H1 (cell line): ENCODE results near the gene KCNK4. TPM values are rescaled to one million over a fixed set of nuclear protein-coding genes. Genes with fewer than 3 reads are reported as not detected.

Source experiments
- CTCF ChIA-PET: fragments of 300-600 bp; sonication (Branson Sonifier 250); formaldehyde crosslinking; loops from one replicate; lab custom pipeline; 2021; ENCODE audit not compliant: partially characterized antibody; lab: Charles Lee
- POLR2A ChIA-PET: fragments of 300-600 bp; sonication (Branson Sonifier 250); formaldehyde crosslinking; loops from one replicate; lab custom pipeline; 2021; ENCODE audit warnings: inconsistent platforms; ENCODE audit not compliant: partially characterized antibody; lab: Charles Lee
- DNase-seq, 2 experiments: peaks; one replicate each; pipeline versions ENCODE4 v3.0.0 to v3.0.0-alpha.2; 2010 to 2022; ENCODE audit warnings: low spot score in 2 of 2, low read depth in 1 of 2, mixed read lengths in 1 of 2
- FAIRE-seq: peaks from 2 replicates; lab custom pipeline; 2011; peaks lifted over from hg19 to GRCh38; lab: Jason Lieb, UNC
- H2AFZ ChIP-seq: 2 replicates; pipeline ENCODE4 v1.8.1; 2012; ENCODE audit warnings: low read length, inconsistent platforms
- H2AK5ac ChIP-seq: 2 replicates; pipeline ENCODE4 v1.6.1; 2013; ENCODE audit warnings: low read depth, low read length
- H2BK120ac ChIP-seq: replicated peaks from 2 replicates; pipeline ENCODE3; 2013; ENCODE audit warnings: low read depth, low read length, inconsistent platforms
- H2BK12ac ChIP-seq: 2 replicates; pipeline ENCODE4 v1.6.1; 2013; ENCODE audit warnings: low read depth, low read length
- H2BK15ac ChIP-seq: 2 replicates; pipeline ENCODE4 v1.6.1; 2013; ENCODE audit warnings: low read length
- H2BK20ac ChIP-seq: 2 replicates; pipeline ENCODE4 v1.6.1; 2013; ENCODE audit warnings: low read length
- H2BK5ac ChIP-seq: 2 replicates; pipeline ENCODE4 v1.6.1; 2013; ENCODE audit warnings: low read depth, low read length
- H3K14ac ChIP-seq: 2 replicates; pipeline ENCODE4 v1.6.1; 2013; ENCODE audit warnings: inconsistent platforms; ENCODE audit not compliant: insufficient read length
- H3K18ac ChIP-seq: 2 replicates; pipeline ENCODE4 v1.6.1; 2013; ENCODE audit warnings: low read length; ENCODE audit errors: extremely low read depth
- H3K23ac ChIP-seq: 2 replicates; pipeline ENCODE4 v1.6.1; 2013; ENCODE audit warnings: inconsistent platforms; ENCODE audit not compliant: insufficient read length
- H3K23me2 ChIP-seq: 2 replicates; pipeline ENCODE4 v1.6.1; 2013; ENCODE audit warnings: low read depth, low read length
- H3K27ac ChIP-seq: 2 replicates; pipeline ENCODE4 v1.6.1; 2011; ENCODE audit warnings: low read depth, low read length, inconsistent platforms
- H3K27me3 ChIP-seq, 4 experiments: replicated peaks in 1 of 4; 1 replicate in 1 of 4; 2 replicates in 3 of 4; pipeline versions ENCODE4 v1.6.1 to v1.8.1; 2011 to 2013; ENCODE audit warnings: low read length in 3 of 4, mild to moderate bottlenecking in 3 of 4, inconsistent platforms in 2 of 4, mixed read lengths in 2 of 4, moderate library complexity in 1 of 4; ENCODE audit not compliant: control insufficient read depth in 3 of 4, insufficient read depth in 3 of 4; ENCODE audit errors: extremely low read depth in 1 of 4
- H3K36me3 ChIP-seq, 4 experiments: 2 replicates each; pipeline versions ENCODE4 v1.6.1 to v1.8.1; 2011 to 2013; ENCODE audit warnings: mild to moderate bottlenecking in 4 of 4, low read length in 3 of 4, moderate library complexity in 2 of 4, control low read depth in 1 of 4, inconsistent platforms in 1 of 4; ENCODE audit not compliant: insufficient read depth in 4 of 4, control insufficient read depth in 2 of 4
- H3K4ac ChIP-seq: replicated peaks from 2 replicates; pipeline ENCODE3; 2013; ENCODE audit warnings: low read length, low read depth, mixed read lengths, inconsistent platforms; ENCODE audit not compliant: insufficient read length
- H3K4me1 ChIP-seq, 4 experiments: replicated peaks in 1 of 4; 1 replicate in 1 of 4; 2 replicates in 3 of 4; pipeline versions ENCODE4 v1.6.1 to v1.8.1; 2011 to 2013; ENCODE audit warnings: low read length in 3 of 4, inconsistent platforms in 2 of 4, mixed read lengths in 1 of 4; ENCODE audit not compliant: insufficient read depth in 4 of 4, control insufficient read depth in 3 of 4
- H3K4me2 ChIP-seq, 2 experiments: 2 replicates each; pipeline versions ENCODE4 v1.6.1 to v1.8.1; 2011 to 2013; ENCODE audit warnings: low read depth in 2 of 2, low read length in 2 of 2, control low read depth in 1 of 2, inconsistent platforms in 1 of 2, mild to moderate bottlenecking in 1 of 2; ENCODE audit not compliant: insufficient read depth in 1 of 2
- H3K4me3 ChIP-seq, 4 experiments: fragments of 200-600, 300-600 bp in 1 of 4; sonication (generic), shearing (Covaris generic), sonication (Bioruptor Twin) in 1 of 4; 2 replicates each; pipeline versions ENCODE4 v1.5.1 to v1.8.1; 2011 to 2016; ENCODE audit warnings: low read length in 4 of 4, low read depth in 3 of 4, control low read depth in 2 of 4, inconsistent platforms in 2 of 4, mild to moderate bottlenecking in 2 of 4, mixed read lengths in 1 of 4, moderate library complexity in 1 of 4; ENCODE audit not compliant: insufficient read depth in 2 of 4; ENCODE audit errors: extremely low read depth in 1 of 4
- H3K56ac ChIP-seq: replicated peaks from 2 replicates; pipeline ENCODE3; 2013; ENCODE audit warnings: low read depth, mild to moderate bottlenecking, mixed read lengths, low read length, inconsistent platforms; ENCODE audit not compliant: insufficient read length
- H3K79me1 ChIP-seq: 2 replicates; pipeline ENCODE4 v1.6.1; 2013; ENCODE audit warnings: low read depth, low read length, control low read depth
- H3K79me2 ChIP-seq, 2 experiments: 2 replicates each; pipeline versions ENCODE4 v1.6.1 to v1.8.1; 2012 to 2013; ENCODE audit warnings: low read length in 2 of 2, mild to moderate bottlenecking in 2 of 2, inconsistent platforms in 1 of 2; ENCODE audit not compliant: insufficient read depth in 2 of 2, control insufficient read depth in 1 of 2
- H3K9ac ChIP-seq, 4 experiments: replicated peaks in 1 of 4; 1 replicate in 1 of 4; 2 replicates in 3 of 4; pipeline versions ENCODE4 v1.6.1 to v1.8.1; 2011 to 2013; ENCODE audit warnings: low read depth in 3 of 4, low read length in 3 of 4, control low read depth in 2 of 4, mild to moderate bottlenecking in 2 of 4, moderate library complexity in 2 of 4, inconsistent platforms in 1 of 4; ENCODE audit errors: extremely low read depth in 1 of 4
- H3K9me3 ChIP-seq, 2 experiments: 2 replicates each; pipeline versions ENCODE4 v1.6.1 to v1.8.1; 2012 to 2013; ENCODE audit warnings: mild to moderate bottlenecking in 2 of 2, moderate library complexity in 2 of 2, control low read depth in 1 of 2, inconsistent platforms in 1 of 2, low read depth in 1 of 2, low read length in 1 of 2, mixed read lengths in 1 of 2; ENCODE audit not compliant: insufficient read depth in 2 of 2
- H4K20me1 ChIP-seq, 2 experiments: replicated peaks in 1 of 2; 2 replicates each; pipeline versions ENCODE3 to v1.8.1; 2011 to 2013; ENCODE audit warnings: inconsistent platforms in 2 of 2, low read length in 2 of 2, mild to moderate bottlenecking in 1 of 2; ENCODE audit not compliant: insufficient read depth in 2 of 2, control insufficient read depth in 1 of 2
- H4K5ac ChIP-seq: 2 replicates; pipeline ENCODE4 v1.6.1; 2013; ENCODE audit warnings: low read length, low read depth, mixed read lengths, inconsistent platforms; ENCODE audit not compliant: insufficient read length
- H4K8ac ChIP-seq: 2 replicates; pipeline ENCODE4 v1.8.0; 2013; ENCODE audit warnings: mild to moderate bottlenecking, moderate library complexity, low read length, inconsistent platforms; ENCODE audit not compliant: insufficient read depth; ENCODE audit errors: extremely low read depth
- H4K91ac ChIP-seq: replicated peaks from 2 replicates; pipeline ENCODE3; 2013; ENCODE audit warnings: low read length, mixed read lengths, inconsistent platforms; ENCODE audit not compliant: insufficient read length
- GABPA ChIP-seq: IDR thresholded peaks from 2 replicates; pipeline ENCODE4 v1.6.1; 2011; ENCODE audit warnings: mild to moderate bottlenecking, low read length, moderate library complexity, borderline replicate concordance; ENCODE audit not compliant: insufficient read depth
- JUND ChIP-seq: IDR thresholded peaks from 2 replicates; pipeline ENCODE4 v1.6.1; 2011; ENCODE audit warnings: mild to moderate bottlenecking, improper control_type of control experiment, low read length
- NANOG ChIP-seq: IDR thresholded peaks from 2 replicates; pipeline ENCODE4 v1.6.1; 2011; ENCODE audit warnings: low read length, low read depth, mild to moderate bottlenecking, inconsistent platforms; ENCODE audit not compliant: insufficient read depth, poor library complexity, severe bottlenecking
- RXRA ChIP-seq: IDR thresholded peaks from 2 replicates; pipeline ENCODE4 v1.6.1; 2011; ENCODE audit warnings: low read depth, mild to moderate bottlenecking, low read length, moderate library complexity; ENCODE audit not compliant: insufficient read depth
- WGBS, 2 experiments: shearing (Covaris generic) in 1 of 2; methylation state at CpG; one replicate each; pipeline versions ENCODE4 v1.1.6 to v1.1.7; 2013 to 2015; ENCODE audit warnings: low lambda C conversion rate in 2 of 2, mixed read lengths in 2 of 2, inconsistent platforms in 1 of 2, low coverage in 1 of 2, missing lambda C conversion rate in 1 of 2; ENCODE audit not compliant: insufficient replicate concordance in 2 of 2, insufficient coverage in 1 of 2, insufficient read length in 1 of 2; ENCODE audit errors: extremely low coverage in 1 of 2, missing lambda C conversion rate in 1 of 2; 5-methylcytosine and 5-hydroxymethylcytosine counted together
- polyA plus RNA-seq, 7 experiments: library from polyadenylated mRNA; depleted of rRNA in 3 of 7; stranded (reverse) in 5 of 7; unstranded in 2 of 7; fragments of >200 nt in 5 of 7; fragments of 200-250 nt in 2 of 7; gene quantifications; 1 replicate in 5 of 7; 2 replicates in 1 of 7; 4 replicates in 1 of 7; pipeline versions ENCODE4 v1.2.1 to v1.2.3, GENCODE V29; 2011 to 2013; ENCODE audit warnings: missing spikeins in 2 of 7, mixed read lengths in 2 of 7
- total RNA-seq: library from RNA; stranded (reverse); fragmentation: NEBNext Ultra II Directional; extraction: Animal tissue kit (Norgen Biotek cat#: 25700); gene quantifications from 2 replicates; pipeline ENCODE4 v1.2.1, GENCODE V29; 2021

KCNK4 gene
- total and polyA plus RNA-seq, 2 of the 8 experiments (the other 6 are each of a cell fraction or from before 2014, with no cell fraction given), result 0.19 TPM; not detected in 1

GRCh38 chr11:64349025-64349387 lies 57.9 kb downstream of the KCNK4 start:
- no peaks in the 10 kb centered on the region for H3K27me3 ChIP-seq
- H3K4me2 ChIP-seq, result no peak overlapping the region
- H3K14ac ChIP-seq, result no peak overlapping the region
- H3K9ac ChIP-seq, result no peak overlapping the region
- no peak overlapping the region for H4K5ac ChIP-seq
- peak overlapping the region; percentile 71; the same call in 1 of the 2 replicates for H4K8ac ChIP-seq
- no peak overlapping the region for H3K56ac ChIP-seq
- peaks cover 0 to 6% (median 2%) of the 10 kb centered on the region in 4 experiments; a peak in 3 of 7 replicates for H3K4me1 ChIP-seq
- no peaks in the 10 kb centered on the region for H3K23me2 ChIP-seq
- CTCF ChIA-PET, result interaction anchor here (1.0 to 37.6 kb wide), 12 partner anchors 9 to 303 kb away, joined by 3 to 614 read pairs (median 5); partner anchors contain the start of genes CATSPERZ, CCDC88B, ESRRA and PRDX5
- H3K23ac ChIP-seq, result no peak overlapping the region
- 90% methylated on average over 7 of the region's 7 CpGs; no CpG with 5 or more reads in 1 of the 2 experiments for WGBS, 2 experiments
- H3K79me2 ChIP-seq, result no peaks in the 10 kb centered on the region
- H3K4me3 ChIP-seq, result no peak overlapping the region
- H2BK120ac ChIP-seq, result no peak overlapping the region
- no peak overlapping the region for H2AFZ ChIP-seq
- H3K27ac ChIP-seq, result no peak overlapping the region
- TF ChIP-seq NANOG (no peak), GABPA (no peak), RXRA (no peak), JUND (no peak)
- DNase-seq, result no peak
- H4K91ac ChIP-seq, result peak overlapping the region; percentile 47
- no peaks in the 10 kb centered on the region for H3K9me3 ChIP-seq
- H3K4ac ChIP-seq, result no peak overlapping the region
- no peak overlapping the region for H2BK5ac ChIP-seq
- peaks cover 0 to 2% of the 10 kb centered on the region in 2 experiments for H4K20me1 ChIP-seq
- H2BK12ac ChIP-seq, result peak overlapping the region; percentile 14; the same call in 1 of the 2 replicates
- POLR2A ChIA-PET, result interaction anchor here (0.7 to 3.3 kb wide), 5 partner anchors 8 to 117 kb away, joined by 3 to 9 read pairs (median 4); partner anchors contain the start of genes PRDX5, RPS6KA4 and TRMT112
- no peak overlapping the region for H2BK20ac ChIP-seq
- no peaks in the 10 kb centered on the region for H3K79me1 ChIP-seq
- H3K18ac ChIP-seq, result no peak overlapping the region
- H3K36me3 ChIP-seq, result no peaks in the 10 kb centered on the region
- H2BK15ac ChIP-seq, result 0 out of 2 replicates have a peak overlapping the region, but pooled peaks have one; percentile 46
- FAIRE-seq, result no peak
- no peak overlapping the region for H2AK5ac ChIP-seq
